Chondrocyte (in vitro differentiated cells): Measurements from ENCODE around the gene ZNF554. TPM values are rescaled to one million over a fixed set of nuclear protein-coding genes. Genes with fewer than 3 reads are reported as not detected.
"Not testable (repeated sequence)": the region's sequence is repeated elsewhere in the genome, so short reads cannot be mapped to it uniquely, and the experiment has no call there.

ENCODE experiments used
- DNase-seq: peaks from one replicate; pipeline ENCODE4 v3.0.0; 2021; ENCODE audit warnings: mixed read lengths, low spot score
- H3K27ac Mint-ChIP-seq: one replicate; pipeline ENCODE4 v1.8.0; 2021; ENCODE audit warnings: mild to moderate bottlenecking, moderate library complexity, mixed read lengths; ENCODE audit not compliant: unreplicated experiment
- H3K27me3 Mint-ChIP-seq: 2 replicates; pipeline ENCODE4 v1.8.0; 2021; ENCODE audit warnings: low read depth, mixed read lengths
- H3K36me3 Mint-ChIP-seq: 2 replicates; pipeline ENCODE4 v1.8.0; 2021; ENCODE audit warnings: low read depth, mixed read lengths
- H3K4me1 Mint-ChIP-seq: 2 replicates; pipeline ENCODE4 v1.8.0; 2021; ENCODE audit warnings: low read depth, mild to moderate bottlenecking, mixed read lengths
- H3K4me3 Mint-ChIP-seq: one replicate; pipeline ENCODE4 v1.8.0; 2021; ENCODE audit warnings: mild to moderate bottlenecking, moderate library complexity, mixed read lengths; ENCODE audit not compliant: unreplicated experiment
- H3K9me3 Mint-ChIP-seq: 2 replicates; pipeline ENCODE4 v1.8.0; 2021; ENCODE audit warnings: low read depth, mixed read lengths
- CTCF ChIP-seq: fragments of 200-600 bp; sonication (generic); IDR thresholded peaks from 2 replicates; pipeline ENCODE4 v1.5.0; 2021; ENCODE audit warnings: antibody characterized with exemption, mild to moderate bottlenecking, moderate library complexity
- total RNA-seq: library from RNA; stranded (reverse); gene quantifications from 3 replicates; pipeline ENCODE4 v1.2.1, GENCODE V29; 2021

The ZNF554 gene
- total RNA-seq, 1 donor from 2014 or later, result 4.1 TPM

- no peak for TF ChIP-seq CTCF
- Mint-ChIP-seq H3K4me1 (peaks cover 4% of the 10 kb centered on the region), H3K4me3 (no peak overlapping the region), H3K36me3 (peaks cover 12% of the 10 kb centered on the region), H3K9me3 (no peaks in the 10 kb centered on the region), H3K27ac (no peak overlapping the region), H3K27me3 (no peaks in the 10 kb centered on the region)
- no peak for DNase-seq
Observed at GRCh38 chr19:2791876-2792275, 27.8 kb upstream of the ZNF554 start.

- not testable (repeated sequence) for H3K4me1 Mint-ChIP-seq, H3K9me3 Mint-ChIP-seq, H3K27ac Mint-ChIP-seq, DNase-seq, H3K4me3 Mint-ChIP-seq, H3K27me3 Mint-ChIP-seq
- peaks cover 14% of the 10 kb centered on the region for H3K36me3 Mint-ChIP-seq
Observed at GRCh38 chr19:2792666-2793065, 27.0 kb upstream of the ZNF554 start.

- Mint-ChIP-seq H3K36me3 (peaks cover 14% of the 10 kb centered on the region), H3K27ac (no peak overlapping the region), H3K9me3 (no peaks in the 10 kb centered on the region), H3K27me3 (no peaks in the 10 kb centered on the region), H3K4me3 (no peak overlapping the region), H3K4me1 (no peaks in the 10 kb centered on the region)
- DNase-seq, result no peak
- no peak for TF ChIP-seq CTCF
Observed at GRCh38 chr19:2793126-2793525, 26.5 kb upstream of the ZNF554 start.

GRCh38 chr19:2793577-2793976 lies 26.1 kb upstream of the ZNF554 start:
- no peak for TF ChIP-seq CTCF
- H3K27ac Mint-ChIP-seq, result no peak overlapping the region
- peaks cover 14% of the 10 kb centered on the region for H3K36me3 Mint-ChIP-seq
- H3K4me3 Mint-ChIP-seq, result no peak overlapping the region
- no peaks in the 10 kb centered on the region for H3K4me1 Mint-ChIP-seq
- DNase-seq, result no peak
- H3K27me3 Mint-ChIP-seq, result no peaks in the 10 kb centered on the region
- H3K9me3 Mint-ChIP-seq, result no peaks in the 10 kb centered on the region

- H3K27ac Mint-ChIP-seq, result no peak overlapping the region
Observed at GRCh38 chr19:2795827-2796658, 23.6 kb upstream of the ZNF554 start.

More at GRCh38 chr19:2795827-2796658, 23.6 kb upstream of the ZNF554 start:
- DNase-seq, result no peak
- Mint-ChIP-seq H3K27me3 (no peaks in the 10 kb centered on the region), H3K4me1 (no peaks in the 10 kb centered on the region), H3K36me3 (peaks cover 16% of the 10 kb centered on the region), H3K4me3 (no peak overlapping the region), H3K9me3 (no peaks in the 10 kb centered on the region)
- TF ChIP-seq CTCF, result no peak
